CD4-positive, CD25-positive, alpha-beta regulatory T cell (primary cell): Measurements from ENCODE around the gene EMP2. TPM values are rescaled to one million over a fixed set of nuclear protein-coding genes. Genes with fewer than 3 reads are reported as not detected.

Experiments
- ATAC-seq, 2 donors: fragments of 150-1000 bp; cut with Tn5 transposase; one replicate each; pipeline ENCODE4 v1.10.0; 2021; ENCODE audit warnings: low read depth in 2 of 2, moderate number of reproducible peaks in 2 of 2, moderate library complexity in 1 of 2
- DNase-seq, 3 donors: peaks; one replicate each; pipeline versions ENCODE4 v3.0.0 to v3.0.0-alpha.2; 2012 to 2022; ENCODE audit warnings: mixed read lengths in 1 of 3
- H3K27ac ChIP-seq: one replicate; pipeline ENCODE4 v1.7.0; 2013; ENCODE audit warnings: mild to moderate bottlenecking, low read length; ENCODE audit not compliant: insufficient read depth, poor library complexity, severe bottlenecking
- H3K27me3 ChIP-seq: one replicate; pipeline ENCODE4 v1.7.0; 2013; ENCODE audit warnings: low read length; ENCODE audit not compliant: control insufficient read depth, insufficient read depth
- H3K36me3 ChIP-seq: one replicate; pipeline ENCODE4 v1.7.0; 2013; ENCODE audit warnings: mild to moderate bottlenecking, low read length, moderate library complexity; ENCODE audit not compliant: control insufficient read depth, insufficient read depth
- H3K4me1 ChIP-seq: 2 replicates; pipeline ENCODE4 v1.7.0; 2013; ENCODE audit warnings: mild to moderate bottlenecking, low read length; ENCODE audit not compliant: insufficient read depth, control insufficient read depth, poor library complexity, severe bottlenecking
- H3K4me3 ChIP-seq: one replicate; pipeline ENCODE4 v1.7.0; 2013; ENCODE audit warnings: low read depth, mild to moderate bottlenecking, low read length, moderate library complexity
- H3K9me3 ChIP-seq, 2 experiments: 1 replicate in 1 of 2; 2 replicates in 1 of 2; pipeline ENCODE4 v1.7.0; 2013; ENCODE audit warnings: low read length in 2 of 2, mild to moderate bottlenecking in 1 of 2, moderate library complexity in 1 of 2; ENCODE audit not compliant: control insufficient read depth in 2 of 2
- H3K27ac Mint-ChIP-seq, 3 donors: one replicate each; pipeline ENCODE4 v1.8.0; 2020 to 2022; ENCODE audit warnings: mild to moderate bottlenecking in 3 of 3, mixed read lengths in 3 of 3, moderate library complexity in 2 of 3
- H3K27me3 Mint-ChIP-seq: one replicate; pipeline ENCODE4 v1.8.0; 2022; ENCODE audit warnings: mild to moderate bottlenecking, mixed read lengths
- H3K36me3 Mint-ChIP-seq: one replicate; pipeline ENCODE4 v1.8.0; 2020; ENCODE audit warnings: mixed read lengths
- H3K4me1 Mint-ChIP-seq, 4 donors: one replicate each; pipeline ENCODE4 v1.8.0; 2020 to 2022; ENCODE audit warnings: mixed read lengths in 4 of 4, mild to moderate bottlenecking in 1 of 4
- H3K4me3 Mint-ChIP-seq, 4 donors: one replicate each; pipeline ENCODE4 v1.8.0; 2020 to 2022; ENCODE audit warnings: mild to moderate bottlenecking in 4 of 4, mixed read lengths in 4 of 4, moderate library complexity in 3 of 4
- H3K9me3 Mint-ChIP-seq, 7 donors: one replicate each; pipeline ENCODE4 v1.8.0; 2020 to 2022; ENCODE audit warnings: mixed read lengths in 7 of 7, mild to moderate bottlenecking in 3 of 7, moderate library complexity in 2 of 7
- polyA plus RNA-seq, 4 donors: library from polyadenylated mRNA; unstranded; fragments of 300-500 nt; fragmentation: Illumina TruSeq; gene quantifications; one replicate each; pipeline ENCODE4 v1.2.3, GENCODE V29; 2021
- total RNA-seq: library from RNA; stranded (reverse); gene quantifications from one replicate; pipeline ENCODE4 v1.2.3, GENCODE V29; 2022

The EMP2 gene
- total and polyA plus RNA-seq, 5 donors from 2014 or later, result not detected

DNA sequence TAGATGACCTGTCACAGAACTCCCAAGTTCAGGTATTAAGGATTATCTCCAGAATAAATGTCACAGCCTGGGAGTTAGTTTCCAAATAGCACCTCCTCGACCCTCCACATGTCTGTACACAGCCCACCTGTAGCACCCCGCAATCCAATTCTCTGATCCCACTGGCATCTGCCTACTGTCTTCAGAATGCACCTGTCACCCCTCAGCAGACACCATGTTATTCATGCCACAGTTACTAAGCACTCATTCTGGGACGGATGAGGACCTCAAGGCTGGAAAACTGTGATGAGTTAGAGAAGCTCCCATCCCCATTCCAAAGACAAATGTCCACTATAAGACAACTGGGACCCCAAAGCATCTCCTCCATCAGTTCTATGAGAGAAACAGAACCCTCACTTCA, 7.8 kb downstream of the EMP2 start:
- Mint-ChIP-seq H3K9me3 (no peaks in the 10 kb centered on the region), H3K4me3 (no peak overlapping the region), H3K27ac (peak overlapping the region in 1 of 3 donors; percentile 9), H3K4me1 (no peaks in the 10 kb centered on the region), H3K36me3 (no peaks in the 10 kb centered on the region), H3K27me3 (peaks cover 15% of the 10 kb centered on the region)
- H3K27me3 ChIP-seq, result no peaks in the 10 kb centered on the region
- H3K4me1 ChIP-seq, result no peaks in the 10 kb centered on the region
- H3K36me3 ChIP-seq, result no peaks in the 10 kb centered on the region
- H3K27ac ChIP-seq, result no peak overlapping the region
- H3K4me3 ChIP-seq, result no peak overlapping the region
- no peaks in the 10 kb centered on the region for H3K9me3 ChIP-seq
- no peak for ATAC-seq
- DNase-seq, result no peak

DNA sequence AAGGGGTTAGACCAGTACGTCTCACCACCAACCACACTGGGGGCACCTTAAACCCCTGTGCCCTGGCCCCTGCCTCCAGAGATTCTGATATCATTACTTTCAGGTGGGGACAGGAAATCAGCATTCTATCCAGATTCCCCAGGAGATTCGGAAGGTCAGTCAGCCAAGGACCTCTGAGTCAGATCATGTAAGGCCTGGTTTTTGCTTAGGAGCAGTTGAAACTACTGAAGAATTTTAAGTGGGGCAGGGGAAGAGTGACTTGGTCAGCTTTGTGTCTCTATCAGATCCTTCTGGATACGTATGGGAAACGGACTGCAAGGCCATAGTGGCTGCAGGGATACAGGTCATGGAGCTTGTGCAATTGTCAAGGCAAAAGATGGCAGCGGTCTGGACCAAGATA, 9.0 kb downstream of the EMP2 start:
- peaks cover 9% of the 10 kb centered on the region for H3K27me3 Mint-ChIP-seq
- no peak overlapping the region for H3K27ac Mint-ChIP-seq
- H3K36me3 Mint-ChIP-seq, result no peaks in the 10 kb centered on the region
- H3K4me3 Mint-ChIP-seq, result no peak overlapping the region
- Histone ChIP-seq H3K9me3 (no peaks in the 10 kb centered on the region), H3K4me1 (no peaks in the 10 kb centered on the region), H3K27me3 (no peaks in the 10 kb centered on the region), H3K36me3 (no peaks in the 10 kb centered on the region), H3K4me3 (no peak overlapping the region), H3K27ac (no peak overlapping the region)
- H3K4me1 Mint-ChIP-seq, result peaks cover 0 to 3% (median 0%) of the 10 kb centered on the region in 4 donors
- H3K9me3 Mint-ChIP-seq, result no peaks in the 10 kb centered on the region
- ATAC-seq (no peak), DNase-seq (no peak)

DNA sequence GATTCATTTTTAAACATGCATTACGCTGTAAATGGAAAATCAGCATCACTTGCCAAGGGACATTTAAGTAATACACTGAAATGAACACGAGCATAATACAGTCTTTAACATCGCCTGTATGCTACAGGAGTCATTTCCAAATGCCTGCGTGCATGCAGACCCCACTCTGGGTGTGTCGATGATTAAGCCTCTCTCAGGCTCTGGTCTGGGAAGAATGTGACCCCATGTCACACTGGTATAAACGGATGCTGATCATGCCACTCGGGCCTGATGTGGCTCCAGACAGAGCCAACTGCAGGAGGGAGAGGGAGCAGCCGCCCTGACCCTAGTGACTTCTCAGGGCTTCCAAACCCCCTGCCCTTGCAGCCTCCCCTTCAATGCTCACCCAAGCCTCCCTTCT, 10.8 kb downstream of the EMP2 start:
- ATAC-seq (no peak), DNase-seq (no peak)
- H3K9me3 Mint-ChIP-seq, result no peaks in the 10 kb centered on the region
- H3K4me3 ChIP-seq, result no peak overlapping the region
- H3K27me3 ChIP-seq, result no peaks in the 10 kb centered on the region
- H3K27ac ChIP-seq, result no peak overlapping the region
- H3K36me3 ChIP-seq, result no peaks in the 10 kb centered on the region
- no peaks in the 10 kb centered on the region for H3K36me3 Mint-ChIP-seq
- peaks cover 0 to 3% (median 0%) of the 10 kb centered on the region in 4 donors for H3K4me1 Mint-ChIP-seq
- peaks cover 5% of the 10 kb centered on the region for H3K27me3 Mint-ChIP-seq
- H3K27ac Mint-ChIP-seq, result no peak overlapping the region
- H3K9me3 ChIP-seq, result no peaks in the 10 kb centered on the region
- H3K4me1 ChIP-seq, result no peaks in the 10 kb centered on the region
- H3K4me3 Mint-ChIP-seq, result no peak overlapping the region

DNA sequence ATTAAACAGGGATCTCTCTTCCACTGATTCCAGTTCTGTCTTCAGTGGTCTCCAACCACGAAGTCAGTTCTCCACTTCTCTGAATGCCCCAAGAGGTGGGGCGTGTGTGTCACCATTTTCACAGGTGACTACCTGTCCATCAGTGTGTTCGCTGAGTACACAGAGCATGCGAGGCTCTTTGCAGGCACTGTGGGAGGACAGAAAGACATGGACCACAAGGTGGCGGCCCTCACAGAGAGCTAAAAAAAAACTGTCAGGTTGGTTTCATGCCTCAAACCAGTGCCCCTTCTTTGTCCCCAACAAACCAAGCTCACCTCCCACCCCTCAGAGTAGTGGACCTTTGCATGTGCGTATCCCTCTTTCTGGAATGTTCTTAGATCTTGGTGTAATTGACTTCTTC, 13.8 kb downstream of the EMP2 start:
- Mint-ChIP-seq H3K36me3 (no peaks in the 10 kb centered on the region), H3K27ac (no peak overlapping the region), H3K27me3 (no peaks in the 10 kb centered on the region), H3K4me3 (no peak overlapping the region), H3K9me3 (peaks cover 0 to 9% (median 0%) of the 10 kb centered on the region in 7 donors), H3K4me1 (peaks cover 0 to 3% (median 0%) of the 10 kb centered on the region in 4 donors)
- no peaks in the 10 kb centered on the region for H3K27me3 ChIP-seq
- no peaks in the 10 kb centered on the region for H3K9me3 ChIP-seq
- H3K36me3 ChIP-seq, result no peaks in the 10 kb centered on the region
- ATAC-seq (no peak), DNase-seq (no peak)
- no peak overlapping the region for H3K27ac ChIP-seq
- no peak overlapping the region for H3K4me3 ChIP-seq
- H3K4me1 ChIP-seq, result no peaks in the 10 kb centered on the region

DNA sequence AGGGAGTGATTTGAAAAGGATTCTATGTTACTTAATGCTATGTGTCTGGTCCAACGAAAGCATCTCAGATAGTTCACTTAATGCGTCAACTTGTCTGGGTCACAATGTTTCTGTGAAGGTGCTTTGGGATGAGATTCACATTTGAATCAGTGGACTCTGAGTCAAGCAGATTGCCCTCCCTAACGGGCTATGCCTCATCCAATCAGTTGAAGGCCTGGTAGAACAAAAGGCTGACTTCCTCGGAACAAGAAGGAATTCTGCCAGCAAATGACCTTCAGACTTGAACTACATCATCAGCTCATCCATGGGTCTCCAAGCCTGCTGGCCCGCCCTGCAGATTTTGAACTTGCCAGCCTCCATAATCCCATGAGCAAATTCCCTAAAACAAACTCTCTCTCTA, 15.2 kb downstream of the EMP2 start:
- no peak overlapping the region for H3K27ac ChIP-seq
- no peak overlapping the region for H3K4me3 ChIP-seq
- no peaks in the 10 kb centered on the region for H3K9me3 ChIP-seq
- H3K4me1 ChIP-seq, result no peaks in the 10 kb centered on the region
- Mint-ChIP-seq H3K4me3 (no peak overlapping the region), H3K27ac (no peak overlapping the region), H3K4me1 (peaks cover 0 to 3% (median 0%) of the 10 kb centered on the region in 4 donors), H3K27me3 (no peaks in the 10 kb centered on the region), H3K9me3 (peaks cover 0 to 11% (median 0%) of the 10 kb centered on the region in 7 donors), H3K36me3 (no peaks in the 10 kb centered on the region)
- H3K36me3 ChIP-seq, result no peaks in the 10 kb centered on the region
- no peak for ATAC-seq
- DNase-seq, result no peak
- no peaks in the 10 kb centered on the region for H3K27me3 ChIP-seq

DNA sequence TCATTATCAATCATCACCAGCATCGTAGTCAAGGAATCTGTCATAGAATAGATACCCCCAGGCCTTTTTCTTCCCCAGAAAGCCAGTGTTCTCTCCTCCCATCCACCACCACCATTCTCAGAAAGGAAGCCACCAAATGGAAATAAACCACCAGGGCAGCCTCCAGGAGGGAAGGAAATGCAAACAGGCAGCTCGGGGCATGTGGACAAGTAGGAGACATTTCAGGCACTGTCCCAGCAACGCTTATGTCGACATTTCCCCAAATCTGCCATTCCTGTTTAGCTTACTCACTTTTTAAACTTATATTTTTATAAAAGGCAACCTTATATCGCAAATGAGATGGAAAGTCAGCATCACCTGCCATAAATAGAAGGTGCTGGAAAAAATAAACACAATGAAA, 15.8 kb downstream of the EMP2 start:
- no peaks in the 10 kb centered on the region for H3K9me3 ChIP-seq
- no peak overlapping the region for H3K4me3 ChIP-seq
- H3K27ac Mint-ChIP-seq, result no peak overlapping the region
- peaks cover 0 to 3% (median 0%) of the 10 kb centered on the region in 4 donors for H3K4me1 Mint-ChIP-seq
- H3K27me3 Mint-ChIP-seq, result no peaks in the 10 kb centered on the region
- DNase-seq (no peak), ATAC-seq (no peak)
- H3K9me3 Mint-ChIP-seq, result peaks cover 0 to 11% (median 0%) of the 10 kb centered on the region in 7 donors
- no peaks in the 10 kb centered on the region for H3K4me1 ChIP-seq
- no peak overlapping the region for H3K27ac ChIP-seq
- no peaks in the 10 kb centered on the region for H3K36me3 Mint-ChIP-seq
- H3K4me3 Mint-ChIP-seq, result no peak overlapping the region
- H3K27me3 ChIP-seq, result no peaks in the 10 kb centered on the region
- no peaks in the 10 kb centered on the region for H3K36me3 ChIP-seq

DNA sequence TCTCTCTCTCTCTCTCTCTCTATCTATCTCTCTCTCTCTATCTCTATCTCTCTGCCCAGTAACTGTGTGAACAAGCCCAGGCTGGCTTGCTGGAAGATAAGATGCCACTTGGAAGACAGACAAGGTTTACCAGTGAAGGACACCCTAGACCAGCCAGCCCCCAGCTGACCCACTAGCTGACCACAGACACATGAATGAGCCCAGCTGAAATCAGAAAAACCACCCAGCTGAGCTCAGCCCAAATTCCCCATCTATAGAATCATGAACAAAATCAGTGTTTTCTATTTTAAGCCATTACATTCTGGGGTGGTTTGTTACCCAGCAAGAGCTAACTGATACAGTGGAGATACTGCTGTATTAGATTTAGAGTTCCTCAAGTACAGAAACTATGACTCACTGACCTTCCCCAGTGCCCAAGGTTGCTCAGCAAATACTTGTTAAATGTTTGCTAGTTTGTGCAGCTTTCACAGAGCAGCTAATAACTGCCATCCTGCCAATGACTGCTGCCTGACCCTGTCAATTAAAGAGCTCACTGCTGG, 18.0 kb downstream of the EMP2 start:
- no peak for ATAC-seq
- no peak for DNase-seq
- Histone ChIP-seq H3K4me1 (no peaks in the 10 kb centered on the region), H3K36me3 (no peaks in the 10 kb centered on the region), H3K4me3 (no peak overlapping the region), H3K27ac (no peak overlapping the region), H3K27me3 (no peaks in the 10 kb centered on the region), H3K9me3 (no peaks in the 10 kb centered on the region)
- Mint-ChIP-seq H3K4me1 (peaks cover 0 to 5% (median 0%) of the 10 kb centered on the region in 4 donors), H3K27me3 (peaks cover 5% of the 10 kb centered on the region), H3K9me3 (peaks cover 0 to 11% (median 0%) of the 10 kb centered on the region in 7 donors), H3K4me3 (no peak overlapping the region), H3K27ac (no peak overlapping the region), H3K36me3 (no peaks in the 10 kb centered on the region)

DNA sequence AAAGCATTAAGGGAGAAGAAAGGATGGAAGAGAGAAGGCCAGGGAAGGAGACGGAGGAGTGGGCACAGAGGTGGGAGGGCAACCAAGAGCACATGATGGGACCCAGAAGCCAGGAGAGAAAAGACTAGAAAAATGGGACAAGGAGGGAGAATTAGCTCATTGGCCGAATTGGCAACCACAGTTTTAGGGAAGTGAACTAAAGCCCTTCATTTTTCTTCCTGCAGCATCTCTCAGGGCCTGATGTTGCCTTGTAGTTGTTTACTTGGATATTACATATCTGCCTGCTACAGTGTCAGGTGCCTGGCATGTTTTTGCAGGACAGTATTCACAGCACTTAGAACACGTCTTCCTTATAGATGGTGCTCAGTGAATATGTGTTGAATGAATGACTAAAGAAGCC, 19.0 kb downstream of the EMP2 start:
- Histone ChIP-seq H3K4me1 (no peaks in the 10 kb centered on the region), H3K4me3 (no peak overlapping the region), H3K27ac (no peak overlapping the region), H3K27me3 (no peaks in the 10 kb centered on the region), H3K9me3 (no peaks in the 10 kb centered on the region), H3K36me3 (no peaks in the 10 kb centered on the region)
- no peak overlapping the region for H3K27ac Mint-ChIP-seq
- peaks cover 5% of the 10 kb centered on the region for H3K27me3 Mint-ChIP-seq
- H3K4me1 Mint-ChIP-seq, result peaks cover 0 to 2% (median 0%) of the 10 kb centered on the region in 4 donors
- DNase-seq (no peak), ATAC-seq (no peak)
- H3K9me3 Mint-ChIP-seq, result peaks cover 0 to 11% (median 0%) of the 10 kb centered on the region in 7 donors
- no peak overlapping the region for H3K4me3 Mint-ChIP-seq
- no peaks in the 10 kb centered on the region for H3K36me3 Mint-ChIP-seq
